HepG2 (cell line): ENCODE measurements around the gene SYCP2. TPM values are rescaled to one million over a fixed set of nuclear protein-coding genes. Genes with fewer than 3 reads are reported as not detected.

ENCODE experiments used
- ARID2 ChIP-seq: sonication (generic); formaldehyde crosslinking; IDR thresholded peaks from 2 replicates; pipeline ENCODE4 v1.8.1; 2022; ENCODE audit warnings: mild to moderate bottlenecking, missing genetic modification reagents, borderline replicate concordance
- BHLHE40 ChIP-seq: IDR thresholded peaks from 2 replicates; pipeline ENCODE4 v1.6.1; 2011; ENCODE audit warnings: low read length, improper control_type of control experiment
- CREB1 ChIP-seq, 2 experiments: fragments of 450-650 bp in 1 of 2; IDR thresholded peaks; 2 replicates each; pipeline ENCODE4 v1.6.1; 2016 to 2017; ENCODE audit warnings: control low read depth in 1 of 2, mild to moderate bottlenecking in 1 of 2, missing compliant biosample characterization in 1 of 2, missing genetic modification characterization in 1 of 2
- CREM ChIP-seq, 2 experiments: sonication (generic) in 1 of 2; formaldehyde crosslinking in 1 of 2; IDR thresholded peaks; 2 replicates each; pipeline versions ENCODE4 v1.4.0 to v1.6.1; 2016 to 2020; ENCODE audit warnings: antibody characterized with exemption in 1 of 2, mild to moderate bottlenecking in 1 of 2, missing genetic modification reagents in 1 of 2
- DNMT3B ChIP-seq: conservative IDR thresholded peaks from 2 replicates; pipeline ENCODE4 v1.6.1; 2016; ENCODE audit warnings: missing biosample characterization, control low read depth
- FIP1L1 ChIP-seq: fragments of 200-400 bp; formaldehyde crosslinking; IDR thresholded peaks from 2 replicates; pipeline ENCODE4 v1.6.1; 2018; ENCODE audit warnings: low read depth, mild to moderate bottlenecking, low read length, moderate library complexity, borderline replicate concordance; ENCODE audit not compliant: insufficient read depth
- GLMP ChIP-seq: sonication (generic); formaldehyde crosslinking; IDR thresholded peaks from 2 replicates; pipeline ENCODE4 v1.9.0; 2021; ENCODE audit warnings: missing genetic modification reagents, mild to moderate bottlenecking, borderline replicate concordance
- HDAC1 ChIP-seq: sonication (generic); formaldehyde crosslinking; IDR thresholded peaks from 2 replicates; pipeline ENCODE4 v1.5.1; 2020; ENCODE audit warnings: mild to moderate bottlenecking, missing genetic modification reagents
- KDM5A ChIP-seq: fragments of 200-600 bp; sonication (generic); IDR thresholded peaks from 2 replicates; pipeline ENCODE4 v1.7.0; 2018; ENCODE audit warnings: antibody characterized with exemption, mild to moderate bottlenecking, low read length, borderline replicate concordance
- KDM6A ChIP-seq: IDR thresholded peaks from 2 replicates; pipeline ENCODE4 v1.6.1; 2016; ENCODE audit warnings: low read depth
- NCOA2 ChIP-seq: sonication (generic); formaldehyde crosslinking; IDR thresholded peaks from 2 replicates; pipeline ENCODE4 v1.8.0; 2022; ENCODE audit warnings: inconsistent platforms
- NFE2L1 ChIP-seq: sonication (generic); formaldehyde crosslinking; IDR thresholded peaks from 2 replicates; pipeline ENCODE4 v1.4.0; 2020; ENCODE audit warnings: missing genetic modification reagents, mild to moderate bottlenecking, borderline replicate concordance
- RFX1 ChIP-seq: fragments of 450-650 bp; IDR thresholded peaks from 2 replicates; pipeline ENCODE4 v1.6.1; 2017
- RXRB ChIP-seq: IDR thresholded peaks from 2 replicates; pipeline ENCODE4 v1.6.1; 2016; ENCODE audit warnings: borderline replicate concordance, missing genetic modification reagents, missing compliant biosample characterization
- SMYD3 ChIP-seq: sonication (generic); formaldehyde crosslinking; IDR thresholded peaks from 2 replicates; pipeline ENCODE4 v1.8.1; 2023; ENCODE audit warnings: mild to moderate bottlenecking, missing genetic modification reagents
- SNAPC2 ChIP-seq: sonication (generic); formaldehyde crosslinking; IDR thresholded peaks from 2 replicates; pipeline ENCODE4 v1.8.1; 2022; ENCODE audit warnings: mild to moderate bottlenecking, missing genetic modification reagents
- TAF1 ChIP-seq: sonication (generic); formaldehyde crosslinking; IDR thresholded peaks from 2 replicates; pipeline ENCODE4 v1.4.0; 2020; ENCODE audit warnings: missing genetic modification reagents
- TBX3 ChIP-seq: fragments of 450-650 bp; IDR thresholded peaks from 2 replicates; pipeline ENCODE4 v1.6.1; 2017; ENCODE audit warnings: antibody characterized with exemption, mild to moderate bottlenecking, inconsistent platforms, borderline replicate concordance
- ZBTB33 ChIP-seq: sonication (generic); formaldehyde crosslinking; IDR thresholded peaks from 2 replicates; pipeline ENCODE4 v1.4.0; 2020; ENCODE audit warnings: missing genetic modification reagents
- ZNF235 ChIP-seq: sonication (generic); formaldehyde crosslinking; IDR thresholded peaks from 2 replicates; pipeline ENCODE4 v1.8.1; 2023; ENCODE audit warnings: mild to moderate bottlenecking, missing genetic modification reagents, borderline replicate concordance
- ZNF260 ChIP-seq: sonication (generic); formaldehyde crosslinking; IDR thresholded peaks from 2 replicates; pipeline ENCODE4 v1.4.0; 2020; ENCODE audit warnings: missing genetic modification reagents, low read depth, mild to moderate bottlenecking, borderline replicate concordance
- ZNF274 ChIP-seq: sonication (generic); formaldehyde crosslinking; IDR thresholded peaks from 2 replicates; pipeline ENCODE4 v1.5.1; 2020; ENCODE audit warnings: mild to moderate bottlenecking, missing genetic modification reagents
- ZNF292 ChIP-seq: sonication (generic); formaldehyde crosslinking; IDR thresholded peaks from 2 replicates; pipeline ENCODE4 v1.8.1; 2022; ENCODE audit warnings: mild to moderate bottlenecking, low read depth, missing genetic modification reagents, borderline replicate concordance
- ZNF816 ChIP-seq: sonication (generic); formaldehyde crosslinking; IDR thresholded peaks from 2 replicates; pipeline ENCODE4 v1.8.0; 2022; ENCODE audit warnings: missing genetic modification reagents, mild to moderate bottlenecking, borderline replicate concordance
- ZSCAN5A ChIP-seq: sonication (generic); formaldehyde crosslinking; IDR thresholded peaks from 2 replicates; pipeline ENCODE4 v1.8.0; 2022; ENCODE audit warnings: mild to moderate bottlenecking, missing genetic modification reagents, borderline replicate concordance
- polyA plus RNA-seq, 8 experiments: library from polyadenylated mRNA; depleted of rRNA in 3 of 8; stranded (reverse) in 7 of 8; unstranded in 1 of 8; fragments of >200 nt; fragmentation: Illumina TruSeq in 4 of 8; extraction: Trizol in 4 of 8; gene quantifications; 2 replicates each; pipeline versions ENCODE4 v1.2.1 to v1.2.3, GENCODE V29; 2011 to 2016; ENCODE audit warnings: low read depth in 4 of 8, missing spikeins in 1 of 8, mixed read lengths in 1 of 8; ENCODE audit not compliant: insufficient read depth in 1 of 8
- total RNA-seq, 5 experiments: library from RNA; depleted of rRNA; stranded (reverse); fragments of >200 nt; fragmentation: Illumina TruSeq; extraction: Trizol; gene quantifications; 2 replicates each; pipeline ENCODE4 v1.2.3, GENCODE V29; 2016; ENCODE audit warnings: low read depth in 1 of 5
- TF ChIP-seq, protein P1 (sequence below): IDR thresholded peaks from 2 replicates; pipeline ENCODE4 v1.6.1; 2016

Gene SYCP2
- total and polyA plus RNA-seq, 2 of the 13 experiments (the other 11 are each of a cell fraction or from before 2014, with no cell fraction given), result 0.07 to 0.24 TPM

GRCh38 chr20:59940956-59941294, 7.5 kb upstream of the SYCP2 start (continued):
- TF ChIP-seq CREB1 (IDR thresholded peaks at IDR 0.05) (no peak), CREB1 (CRISPR knock-in tag; IDR thresholded peaks at IDR 0.05) (0 out of 2 replicates have a peak, but pooled peaks have one; percentile 67), ZNF274 (no peak), RFX1 (no peak), ZNF235 (CRISPR knock-in tag) (no peak), CREM (IDR thresholded peaks at IDR 0.05) (peak; percentile 39; the same call in 1 of the 2 replicates), CREM (CRISPR knock-in tag; IDR thresholded peaks at IDR 0.05) (no peak), HDAC1 (CRISPR knock-in tag) (no peak), TAF1 (no peak), NCOA2 (no peak), SNAPC2 (CRISPR knock-in tag) (peak; percentile 18), KDM6A (no peak), GLMP (CRISPR knock-in tag) (no peak), TBX3 (no peak), ZSCAN5A (CRISPR knock-in tag) (0 out of 2 replicates have a peak, but pooled peaks have one; percentile 27), ARID2 (peak; percentile 59; the same call in 1 of the 2 replicates), BHLHE40 (no peak), ZBTB33 (CRISPR knock-in tag) (no peak), FIP1L1 (no peak), KDM5A (no peak), DNMT3B (CRISPR knock-in tag) (no peak; the same call in 1 of the 2 replicates), ZNF816 (CRISPR knock-in tag) (0 out of 2 replicates have a peak, but pooled peaks have one; percentile 45), ZNF260 (0 out of 2 replicates have a peak, but pooled peaks have one; percentile 9), ZNF292 (no peak), SMYD3 (0 out of 2 replicates have a peak, but pooled peaks have one; percentile 55), RXRB (CRISPR knock-in tag) (no peak), NFE2L1 (CRISPR knock-in tag) (no peak)
- TF ChIP-seq, protein P1, sequence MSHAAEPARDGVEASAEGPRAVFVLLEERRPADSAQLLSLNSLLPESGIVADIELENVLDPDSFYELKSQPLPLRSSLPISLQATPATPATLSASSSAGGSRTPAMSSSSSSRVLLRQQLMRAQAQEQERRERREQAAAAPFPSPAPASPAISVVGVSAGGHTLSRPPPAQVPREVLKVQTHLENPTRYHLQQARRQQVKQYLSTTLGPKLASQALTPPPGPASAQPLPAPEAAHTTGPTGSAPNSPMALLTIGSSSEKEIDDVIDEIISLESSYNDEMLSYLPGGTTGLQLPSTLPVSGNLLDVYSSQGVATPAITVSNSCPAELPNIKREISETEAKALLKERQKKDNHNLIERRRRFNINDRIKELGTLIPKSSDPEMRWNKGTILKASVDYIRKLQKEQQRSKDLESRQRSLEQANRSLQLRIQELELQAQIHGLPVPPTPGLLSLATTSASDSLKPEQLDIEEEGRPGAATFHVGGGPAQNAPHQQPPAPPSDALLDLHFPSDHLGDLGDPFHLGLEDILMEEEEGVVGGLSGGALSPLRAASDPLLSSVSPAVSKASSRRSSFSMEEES (CRISPR knock-in tag), result no peak
